NCI-H82 (cell line): ENCODE measurements around the gene SPRYD3.
A peak's percentile ranks its signal among the peaks of the same experiment; 100 is the strongest.
"Not testable (repeated sequence)": the region's sequence is repeated elsewhere in the genome, so short reads cannot be mapped to it uniquely, and the experiment has no call there.

ENCODE experiments used
- DNase-seq: peaks from one replicate; lab custom pipeline; 2025; lab: John Stamatoyannopoulos, UW

SPRYD3 gene

DNA sequence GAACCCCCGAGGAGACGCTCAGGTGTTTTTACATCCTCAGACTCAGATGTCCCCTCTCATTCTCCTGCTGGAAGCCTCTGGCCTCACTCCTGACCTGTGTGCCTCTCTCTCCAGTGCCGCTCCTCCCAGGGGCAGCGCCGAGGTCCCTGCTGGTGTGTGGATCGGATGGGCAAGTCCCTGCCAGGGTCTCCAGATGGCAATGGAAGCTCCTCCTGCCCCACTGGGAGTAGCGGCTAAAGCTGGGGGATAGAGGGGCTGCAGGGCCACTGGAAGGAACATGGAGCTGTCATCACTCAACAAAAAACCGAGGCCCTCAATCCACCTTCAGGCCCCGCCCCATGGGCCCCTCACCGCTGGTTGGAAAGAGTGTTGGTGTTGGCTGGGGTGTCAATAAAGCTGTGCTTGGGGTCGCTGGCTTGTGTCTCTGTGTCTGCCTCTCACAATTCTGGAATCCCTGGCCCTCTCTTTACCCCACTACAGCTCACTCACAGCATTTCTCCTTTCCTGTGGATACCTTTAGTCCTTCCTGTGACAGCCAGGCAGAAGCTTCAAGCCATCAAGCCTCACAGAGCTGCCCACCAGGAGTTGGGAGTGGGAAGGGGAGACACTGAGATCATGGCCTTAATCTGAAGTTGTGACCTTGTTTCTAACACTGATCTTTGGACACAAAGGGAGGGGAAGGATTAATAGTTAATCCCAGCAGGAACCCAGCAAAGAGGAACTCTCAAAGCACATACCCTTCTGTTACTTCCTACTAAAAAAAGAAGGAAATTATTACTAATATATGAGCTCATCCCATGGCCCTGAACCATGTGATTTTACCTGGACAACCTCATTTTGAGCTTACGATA is 23.0 kb upstream of the SPRYD3 start:
- peak; percentile 62 for DNase-seq

GRCh38 chr12:53101266-53101665 is 22.1 kb upstream of the SPRYD3 start:
- DNase-seq: no peak

DNA sequence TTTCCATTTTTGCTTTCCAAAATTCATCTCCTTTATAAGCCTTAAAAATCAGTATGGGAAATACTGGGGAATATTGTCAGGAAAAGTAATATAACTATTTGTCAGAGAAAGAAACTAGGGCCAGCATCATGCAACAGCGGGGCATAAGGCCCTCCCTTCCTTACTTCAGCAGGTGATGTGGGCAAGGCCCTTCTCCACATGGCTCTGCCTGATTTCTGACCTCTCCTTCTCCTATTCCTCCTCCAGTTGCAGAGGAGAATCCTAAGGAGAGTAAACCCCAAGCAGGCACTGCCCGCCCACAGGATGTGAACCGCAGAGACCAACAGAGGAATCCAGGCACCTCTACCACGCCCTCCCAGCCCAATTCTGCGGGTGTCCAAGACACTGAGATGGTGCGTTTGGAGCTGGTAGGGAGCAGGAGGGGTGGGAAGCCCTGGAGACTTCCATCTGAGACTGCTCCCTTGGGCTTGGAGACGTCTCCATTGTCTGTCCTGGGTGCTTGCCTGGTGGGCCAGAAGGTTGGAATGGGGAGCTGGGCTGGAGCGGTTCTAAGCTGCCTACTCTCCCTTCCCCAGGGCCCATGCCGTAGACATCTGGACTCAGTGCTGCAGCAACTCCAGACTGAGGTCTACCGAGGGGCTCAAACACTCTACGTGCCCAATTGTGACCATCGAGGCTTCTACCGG is 21.4 kb upstream of the SPRYD3 start:
- no peak for DNase-seq

DNA sequence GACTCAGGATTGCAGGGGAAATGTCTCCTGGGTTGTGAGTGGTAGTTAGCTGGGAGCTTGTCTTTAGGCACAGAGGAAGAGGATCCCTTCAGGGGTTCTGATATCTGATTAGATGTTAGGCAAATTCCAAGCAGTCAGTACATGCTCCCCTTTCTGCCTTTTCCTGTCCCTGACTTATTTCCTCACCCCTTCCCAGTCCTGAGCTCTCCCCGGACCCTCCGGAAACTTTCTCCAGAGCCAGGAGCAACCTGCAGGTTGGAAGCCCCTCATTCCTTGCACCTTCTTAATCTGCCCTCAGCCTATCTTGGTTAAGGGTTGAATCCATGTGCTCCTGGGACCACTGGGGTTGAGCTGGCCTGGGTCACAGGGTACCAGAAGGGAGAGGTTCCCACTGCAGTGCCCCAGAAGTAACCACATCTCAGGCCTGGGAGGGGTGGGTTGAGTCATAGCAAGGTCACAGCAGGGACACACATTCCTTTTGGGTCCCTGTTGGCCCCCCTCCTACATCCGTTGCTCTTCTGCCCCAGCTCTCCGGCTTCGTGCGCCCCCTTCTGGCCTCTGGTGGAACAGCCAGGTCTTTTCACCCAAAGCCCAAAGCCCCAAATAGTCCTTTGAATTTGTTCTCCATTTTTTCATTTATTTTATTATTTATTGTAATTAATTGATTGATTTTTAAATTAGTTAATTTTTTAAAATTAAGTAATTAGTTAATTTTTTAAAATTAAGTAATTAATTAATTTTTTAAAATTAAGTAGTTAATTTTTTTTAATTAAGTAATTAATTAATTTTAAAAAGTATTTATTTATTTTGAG is 20.1 kb upstream of the SPRYD3 start:
- DNase-seq: peak; percentile 85

- DNase-seq: no peak
Observed at GRCh38 chr12:53098354-53098981, 19.3 kb upstream of the SPRYD3 start.

DNA sequence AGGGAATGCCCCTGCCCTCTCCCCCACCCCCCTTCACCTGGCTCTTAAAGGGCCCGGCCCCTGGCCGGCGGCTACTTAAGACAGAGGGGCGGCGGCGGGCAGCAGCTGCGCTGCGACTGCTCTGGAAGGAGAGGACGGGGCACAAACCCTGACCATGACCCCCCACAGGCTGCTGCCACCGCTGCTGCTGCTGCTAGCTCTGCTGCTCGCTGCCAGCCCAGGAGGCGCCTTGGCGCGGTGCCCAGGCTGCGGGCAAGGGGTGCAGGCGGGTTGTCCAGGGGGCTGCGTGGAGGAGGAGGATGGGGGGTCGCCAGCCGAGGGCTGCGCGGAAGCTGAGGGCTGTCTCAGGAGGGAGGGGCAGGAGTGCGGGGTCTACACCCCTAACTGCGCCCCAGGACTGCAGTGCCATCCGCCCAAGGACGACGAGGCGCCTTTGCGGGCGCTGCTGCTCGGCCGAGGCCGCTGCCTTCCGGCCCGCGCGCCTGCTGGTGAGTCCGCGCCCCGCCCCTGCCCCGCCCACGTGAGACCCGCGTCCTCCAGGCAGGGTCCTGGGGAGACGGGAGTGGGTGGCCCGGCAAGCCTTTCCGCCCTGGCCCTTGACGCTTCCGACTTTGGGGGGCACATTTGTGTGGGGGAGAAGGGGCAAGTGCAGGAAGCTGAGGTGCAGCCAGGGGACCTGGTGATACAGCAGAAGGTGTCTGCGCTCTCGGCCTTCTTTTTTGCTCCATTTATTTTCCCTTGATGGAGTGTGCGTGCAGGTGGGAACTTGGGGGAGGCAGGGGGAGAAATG is 18.6 kb upstream of the SPRYD3 start, which contains the start of gene IGFBP6:
IGFBP6 (plus strand) TSS at position 104 of the 790 bp plus-strand sequence; CDS start at position 155, 51 bp downstream.
- DNase-seq: peak; percentile 54

GRCh38 chr12:53097207-53097563 is 18.0 kb upstream of the SPRYD3 start:
- DNase-seq: peak; percentile 48

- DNase-seq: no peak
Observed at GRCh38 chr12:53096759-53097158, 17.6 kb upstream of the SPRYD3 start.

DNA sequence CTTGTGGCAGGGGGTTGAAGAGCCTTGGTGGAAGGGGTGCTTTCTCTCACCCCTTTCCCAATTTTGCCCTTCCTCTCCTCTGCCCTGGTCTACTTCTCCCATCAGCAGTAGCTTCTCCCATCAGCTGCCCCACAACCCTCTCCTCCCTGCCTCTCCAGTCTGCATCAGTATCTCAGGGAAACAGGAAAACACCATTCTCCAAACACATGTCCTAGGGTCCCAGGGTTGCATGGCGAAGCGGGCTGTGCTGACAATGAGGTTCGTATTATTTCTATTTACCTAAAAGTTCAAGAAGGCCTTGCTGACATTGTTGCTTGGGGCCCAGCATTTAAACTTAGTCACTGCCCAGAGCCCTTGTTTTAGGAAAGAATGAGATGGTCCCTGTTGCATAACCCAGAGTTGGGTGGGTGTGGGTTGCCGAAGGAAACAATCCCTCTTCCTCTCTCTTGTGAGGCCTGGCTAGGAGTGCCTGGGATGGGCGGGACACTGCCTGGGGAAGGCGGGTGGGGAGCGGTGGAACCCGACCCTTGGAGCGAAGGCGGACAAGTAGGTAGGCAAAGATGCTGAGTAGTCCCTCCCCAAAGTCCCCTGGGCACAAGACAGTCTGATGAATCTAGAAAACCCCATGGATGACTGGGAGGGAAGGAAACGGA is 17.0 kb upstream of the SPRYD3 start:
- no peak for DNase-seq

- DNase-seq: not testable (repeated sequence)
Observed at GRCh38 chr12:53095596-53095895, 16.4 kb upstream of the SPRYD3 start.

GRCh38 chr12:53094796-53095595 is 15.8 kb upstream of the SPRYD3 start:
- not testable (repeated sequence) for DNase-seq

DNA sequence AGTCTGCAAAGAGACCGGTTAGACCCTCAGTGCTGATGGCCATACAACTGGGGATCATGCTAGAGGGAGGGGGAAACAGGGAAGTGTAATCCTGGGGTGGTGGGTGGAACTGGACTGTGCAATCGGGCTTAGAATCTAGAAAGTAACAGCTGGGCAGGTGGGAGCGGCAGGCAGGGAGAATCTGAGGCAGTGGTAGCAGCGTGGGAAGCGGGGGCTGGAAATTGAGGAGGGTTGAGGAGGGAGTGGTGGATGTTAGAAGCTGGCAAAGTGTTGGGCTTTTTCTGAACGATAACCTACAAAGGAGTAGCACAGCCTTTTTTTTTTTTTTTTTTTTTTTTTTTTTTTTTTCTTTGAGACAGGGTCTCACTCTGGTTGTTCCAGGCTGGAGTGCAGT is 15.2 kb upstream of the SPRYD3 start:
- no peak for DNase-seq

DNA sequence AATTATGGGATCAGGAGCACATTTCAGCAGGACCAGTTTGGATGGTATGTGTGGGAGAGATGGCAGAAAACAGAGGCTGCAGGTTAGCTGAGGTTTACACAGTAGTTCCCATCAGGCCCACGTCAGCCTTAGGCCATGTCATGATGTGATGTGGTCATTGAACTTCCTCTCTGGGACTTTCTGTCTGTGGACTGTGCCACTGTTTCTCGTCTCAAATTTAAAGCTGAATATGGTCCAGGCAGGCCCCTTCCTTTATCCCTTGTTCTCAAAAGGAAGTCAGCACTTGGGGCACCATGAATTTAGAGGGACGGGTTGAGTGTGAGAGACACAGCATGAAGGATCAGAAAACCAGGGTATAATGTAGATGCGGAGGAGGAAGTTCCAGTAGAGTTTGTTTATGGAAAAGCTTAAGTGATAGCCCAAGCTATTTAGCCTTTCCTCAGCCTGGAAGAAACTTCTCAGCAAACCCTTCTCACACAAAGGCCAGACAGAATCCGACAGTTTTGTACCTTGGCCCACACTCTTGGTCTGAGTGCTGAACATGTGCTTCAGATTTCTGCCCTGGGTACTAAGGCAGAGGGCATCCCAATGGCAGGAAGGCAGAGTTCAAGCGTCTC is 14.7 kb upstream of the SPRYD3 start:
- DNase-seq: no peak

DNA sequence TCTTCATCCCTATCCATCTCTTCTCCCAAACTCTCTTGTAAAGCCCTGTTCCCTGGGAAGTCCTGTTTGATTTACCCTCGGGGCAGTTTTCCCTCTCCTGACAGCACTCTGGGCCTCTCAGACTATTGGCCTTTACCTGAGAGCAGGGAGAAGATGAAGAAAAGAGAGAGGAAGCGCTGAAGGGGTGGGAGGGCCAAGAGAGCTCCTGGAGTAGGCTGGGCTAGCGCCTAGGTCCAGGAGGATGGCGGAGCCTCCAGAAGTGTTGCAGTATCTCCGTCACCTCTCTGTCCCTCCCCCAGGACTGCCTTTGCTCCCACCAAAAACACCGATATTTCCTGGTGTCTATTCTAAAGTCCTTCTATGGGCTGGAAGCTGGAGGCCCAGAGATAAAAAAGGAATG is 12.6 kb upstream of the SPRYD3 start:
- no peak for DNase-seq

DNA sequence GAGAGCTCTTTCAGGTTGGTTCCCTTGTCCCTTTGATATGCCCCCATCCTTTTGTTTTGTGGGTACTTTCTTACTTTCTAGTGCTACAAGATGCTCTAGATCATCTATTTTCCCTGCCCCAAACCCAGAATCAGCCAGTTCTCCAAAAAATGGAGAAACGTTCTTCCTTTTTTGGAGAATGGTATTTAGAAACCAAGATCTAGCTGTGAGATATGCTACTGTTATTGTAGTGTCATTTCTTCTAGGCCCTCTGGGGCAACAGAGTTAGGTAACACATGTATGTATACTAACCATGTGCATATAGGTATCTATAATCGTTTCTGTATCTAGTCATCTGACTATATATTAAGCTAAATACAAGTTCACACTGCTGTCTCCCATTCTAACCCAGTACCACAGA is 11.4 kb upstream of the SPRYD3 start:
- DNase-seq: no peak

DNA sequence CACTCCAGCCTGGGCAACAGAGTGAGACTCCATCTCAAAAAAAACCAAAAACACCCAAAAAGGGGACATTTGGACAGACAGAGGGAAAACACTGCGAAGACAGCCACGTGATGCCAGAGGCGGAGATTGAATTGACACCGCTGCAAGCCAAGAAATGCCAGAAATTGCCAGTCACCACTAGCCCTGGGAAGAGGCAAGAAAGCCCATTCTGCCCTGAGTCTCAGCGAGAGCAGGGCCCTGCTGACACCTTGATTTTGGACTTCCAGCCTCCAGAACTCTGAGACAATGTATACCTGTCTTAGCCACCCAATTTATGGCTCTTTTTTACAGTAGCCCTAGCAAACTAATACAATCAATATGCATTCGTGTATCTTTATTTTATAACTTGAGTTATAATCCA is 10.9 kb upstream of the SPRYD3 start:
- DNase-seq: no peak

GRCh38 chr12:53086361-53086760 is 7.2 kb upstream of the SPRYD3 start:
- no peak for DNase-seq

DNA sequence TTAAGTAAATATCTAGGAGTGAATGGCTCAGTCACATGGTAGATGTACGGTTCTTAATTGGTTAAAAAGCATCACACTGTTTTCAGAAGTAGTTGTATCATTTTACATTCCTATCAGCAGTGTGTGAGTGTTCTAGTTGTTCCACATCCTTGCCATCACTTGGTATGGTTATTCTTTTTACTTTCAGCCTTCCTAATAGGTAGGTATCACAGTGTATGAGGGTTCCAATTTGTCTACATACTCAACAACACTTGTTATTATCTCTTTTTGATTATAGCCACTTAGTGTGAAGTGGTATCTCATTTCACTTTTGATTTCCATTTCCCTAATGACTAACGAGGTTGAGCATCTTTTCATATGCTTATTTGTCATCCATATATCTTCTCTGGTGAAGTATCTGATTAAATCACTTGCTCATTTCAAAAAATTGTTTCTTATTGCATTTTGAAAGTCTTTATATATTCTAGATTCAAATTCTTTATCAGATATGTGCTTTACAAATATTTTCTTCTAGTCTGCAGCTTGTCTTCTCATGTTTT is 3.5 kb upstream of the SPRYD3 start:
- no peak for DNase-seq
